ENCODE results near the gene RMI2.

The RMI2 gene

DNA sequence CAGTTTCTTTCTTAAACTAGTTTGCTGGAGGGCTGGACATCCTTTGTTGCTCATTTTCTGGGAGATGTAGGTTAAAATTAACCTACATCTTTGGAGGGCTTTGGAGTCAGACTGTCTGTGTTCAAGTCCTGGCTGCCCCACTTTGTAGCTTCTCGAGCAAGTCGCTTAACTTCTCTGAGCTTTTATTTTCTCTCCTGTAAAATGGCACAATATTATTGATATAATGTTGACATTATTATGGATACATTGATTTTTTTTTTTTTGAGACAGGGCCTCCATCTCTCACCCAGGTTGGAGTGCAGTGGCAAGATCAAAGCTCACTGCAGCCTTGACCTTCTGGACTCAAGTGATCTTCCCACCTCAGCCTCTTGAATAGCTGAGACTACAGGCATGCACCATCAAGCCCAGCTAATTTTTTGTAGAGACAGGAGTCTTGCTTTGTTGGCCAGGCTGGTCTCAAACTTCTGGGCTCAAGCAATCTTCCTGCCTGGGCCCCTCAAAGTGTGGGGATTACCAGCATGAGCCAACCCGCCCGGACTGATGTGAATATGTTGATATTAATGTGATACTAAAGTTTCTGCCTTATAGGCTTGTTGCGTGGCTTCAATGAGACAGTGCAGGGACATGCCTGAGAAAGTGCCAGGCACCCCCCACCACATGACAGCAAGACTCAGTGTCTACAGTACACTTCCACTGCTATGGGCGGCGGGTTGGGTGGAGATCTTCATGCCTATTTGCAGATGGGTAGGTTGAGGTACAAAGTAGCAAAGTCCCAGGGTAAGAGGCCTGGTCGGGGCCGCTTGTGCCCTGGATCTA, 31.6 kb upstream of the RMI2 start:
- intact Hi-C loops (cut with DNase I; ENCODE audit: low total_unique reads), result no loop called here
- Histone ChIP-seq H3K4me1 (peaks cover 0 to 5% (median 0%) of the 10 kb centered on the region in 4 donors), H3K9me3 (no peaks in the 10 kb centered on the region), H3K4me3 (no peak overlapping the region), H3K27me3 (peaks cover 0 to 7% of the 10 kb centered on the region in 2 donors), H3K36me3 (no peaks in the 10 kb centered on the region), H3K27ac (no peak overlapping the region)
- TF ChIP-seq, protein P1, sequence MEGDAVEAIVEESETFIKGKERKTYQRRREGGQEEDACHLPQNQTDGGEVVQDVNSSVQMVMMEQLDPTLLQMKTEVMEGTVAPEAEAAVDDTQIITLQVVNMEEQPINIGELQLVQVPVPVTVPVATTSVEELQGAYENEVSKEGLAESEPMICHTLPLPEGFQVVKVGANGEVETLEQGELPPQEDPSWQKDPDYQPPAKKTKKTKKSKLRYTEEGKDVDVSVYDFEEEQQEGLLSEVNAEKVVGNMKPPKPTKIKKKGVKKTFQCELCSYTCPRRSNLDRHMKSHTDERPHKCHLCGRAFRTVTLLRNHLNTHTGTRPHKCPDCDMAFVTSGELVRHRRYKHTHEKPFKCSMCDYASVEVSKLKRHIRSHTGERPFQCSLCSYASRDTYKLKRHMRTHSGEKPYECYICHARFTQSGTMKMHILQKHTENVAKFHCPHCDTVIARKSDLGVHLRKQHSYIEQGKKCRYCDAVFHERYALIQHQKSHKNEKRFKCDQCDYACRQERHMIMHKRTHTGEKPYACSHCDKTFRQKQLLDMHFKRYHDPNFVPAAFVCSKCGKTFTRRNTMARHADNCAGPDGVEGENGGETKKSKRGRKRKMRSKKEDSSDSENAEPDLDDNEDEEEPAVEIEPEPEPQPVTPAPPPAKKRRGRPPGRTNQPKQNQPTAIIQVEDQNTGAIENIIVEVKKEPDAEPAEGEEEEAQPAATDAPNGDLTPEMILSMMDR (IDR thresholded peaks at IDR 0.05), result no peak
- DNase-seq, result no peak

DNA sequence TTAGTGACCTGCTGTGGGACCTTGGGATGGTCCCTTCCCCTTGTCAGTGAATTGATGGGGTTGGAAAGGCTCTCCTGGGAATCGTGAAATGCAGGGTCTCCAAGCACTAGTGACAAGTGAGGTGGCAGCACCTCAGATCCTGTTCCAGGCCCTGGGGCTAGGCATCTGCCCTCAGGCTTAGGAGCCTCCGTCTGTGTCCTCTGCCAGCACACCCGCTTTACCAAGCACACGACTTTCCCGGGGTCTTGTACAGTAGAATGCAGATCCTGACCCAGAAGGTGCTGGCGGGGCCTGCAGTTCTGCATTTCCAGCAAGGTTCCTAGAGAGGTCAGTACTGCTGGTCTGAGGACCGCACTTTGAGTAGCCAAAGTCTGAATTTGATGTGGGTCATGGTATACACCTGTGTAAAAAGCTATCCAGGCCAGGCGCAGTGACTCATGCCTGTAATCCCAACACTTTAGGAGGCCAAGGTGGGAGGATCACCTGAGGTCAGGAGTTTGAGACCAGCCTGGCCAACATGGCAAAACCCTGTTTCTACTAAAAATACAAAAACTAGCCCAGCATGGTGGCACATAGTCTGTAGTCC, 30.9 kb upstream of the RMI2 start:
- TF ChIP-seq, protein P1 (IDR thresholded peaks at IDR 0.05), result no peak
- intact Hi-C loops (cut with DNase I; ENCODE audit: low total_unique reads), result no loop called here
- no peak overlapping the region for H3K27ac ChIP-seq
- no peaks in the 10 kb centered on the region for H3K36me3 ChIP-seq
- no peaks in the 10 kb centered on the region for H3K9me3 ChIP-seq
- peaks cover 0 to 5% (median 0%) of the 10 kb centered on the region in 4 donors for H3K4me1 ChIP-seq
- DNase-seq, result no peak
- H3K4me3 ChIP-seq, result no peak overlapping the region
- peaks cover 0 to 7% of the 10 kb centered on the region in 2 donors for H3K27me3 ChIP-seq

DNA sequence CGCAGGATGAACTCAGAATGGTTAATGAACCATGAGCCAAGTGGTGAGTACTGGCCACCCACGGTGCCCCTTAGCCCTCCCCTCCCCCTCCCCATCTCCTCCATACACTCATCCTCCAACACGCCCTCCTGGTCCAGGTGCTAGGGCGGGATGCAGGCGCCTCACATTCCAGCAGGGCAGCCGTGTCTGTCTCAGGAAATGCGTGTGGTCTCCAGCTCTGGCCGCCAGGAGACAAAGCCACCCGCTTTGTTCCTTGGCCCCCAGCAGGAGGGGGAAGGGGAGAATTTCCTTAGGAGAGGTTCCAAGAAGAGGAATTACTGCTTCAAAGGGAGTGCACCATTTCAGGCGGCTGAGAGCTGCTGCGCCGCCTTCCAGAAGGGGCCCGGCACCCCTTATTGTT, 29.7 kb upstream of the RMI2 start:
- DNase-seq, result no peak
- TF ChIP-seq, protein P1 (IDR thresholded peaks at IDR 0.05), result no peak

DNA sequence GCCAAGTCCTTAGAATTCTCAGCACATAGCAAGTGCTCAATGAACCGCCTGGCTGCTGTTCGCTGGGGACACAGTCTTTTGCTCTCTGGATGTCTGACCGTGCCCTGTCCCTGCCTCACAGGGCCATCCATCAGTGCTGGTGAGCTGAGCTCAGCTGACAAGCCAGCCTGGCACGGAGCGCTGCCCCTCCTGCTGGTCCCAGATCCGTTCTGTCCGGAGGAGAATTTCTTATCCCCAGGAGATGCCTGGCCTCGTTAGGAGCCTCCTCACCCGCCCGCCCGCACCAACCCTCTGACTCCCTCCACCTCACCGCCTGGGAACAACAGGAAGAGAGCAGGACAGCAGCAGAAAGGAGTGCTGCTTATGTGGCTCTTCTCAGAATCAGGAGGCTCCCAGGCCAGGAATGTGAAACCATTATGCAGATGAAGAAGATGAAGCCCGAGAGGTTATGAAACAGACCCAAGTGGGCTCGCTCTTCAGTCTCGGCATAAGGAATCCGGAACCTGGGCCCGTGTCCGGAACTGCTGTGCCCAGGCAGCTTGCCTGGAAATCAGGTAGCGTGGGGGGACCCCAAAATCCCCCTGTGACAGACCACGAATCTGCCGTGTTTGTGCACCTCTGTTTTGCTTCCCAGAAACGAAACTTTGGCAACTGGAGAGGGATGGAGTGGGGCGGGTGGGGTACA, 28.8 kb upstream of the RMI2 start:
- DNase-seq, result no peak

More for the DNA sequence above, 29.7 kb upstream of the RMI2 start:
- Histone ChIP-seq H3K9me3 (no peaks in the 10 kb centered on the region), H3K36me3 (no peaks in the 10 kb centered on the region), H3K27ac (no peak overlapping the region), H3K4me1 (peaks cover 0 to 5% (median 0%) of the 10 kb centered on the region in 4 donors), H3K4me3 (no peak overlapping the region), H3K27me3 (peaks cover 0 to 7% of the 10 kb centered on the region in 2 donors)
- intact Hi-C loops (cut with DNase I; ENCODE audit: low total_unique reads), result no loop called here

DNA sequence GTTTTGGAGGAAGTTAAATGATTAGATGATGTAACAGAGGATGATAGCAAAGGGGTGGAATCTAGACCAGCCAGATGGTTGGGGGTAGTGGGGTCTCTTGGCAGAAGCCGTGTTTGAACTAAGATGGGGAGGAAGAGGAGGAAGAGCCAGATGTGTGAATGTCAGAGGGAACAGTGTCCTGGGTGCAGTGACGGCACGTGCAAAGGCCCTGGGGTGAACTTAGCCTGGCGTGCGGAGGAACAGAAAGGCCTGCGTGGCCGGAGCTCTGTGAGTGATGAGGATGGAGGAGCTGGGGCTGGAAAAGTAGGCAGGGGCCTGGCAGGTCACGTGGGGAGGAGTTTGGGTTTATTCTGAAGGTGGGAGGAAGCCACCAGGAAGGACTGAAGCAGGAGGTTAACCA, 26.4 kb upstream of the RMI2 start:
- no peak overlapping the region for H3K27ac ChIP-seq
- TF ChIP-seq, protein P1 (IDR thresholded peaks at IDR 0.05), result no peak
- no peaks in the 10 kb centered on the region for H3K9me3 ChIP-seq
- intact Hi-C loops (cut with DNase I; ENCODE audit: low total_unique reads), result no loop called here
- H3K4me3 ChIP-seq, result no peak overlapping the region
- H3K27me3 ChIP-seq, result peaks cover 0 to 7% of the 10 kb centered on the region in 2 donors
- no peaks in the 10 kb centered on the region for H3K36me3 ChIP-seq
- DNase-seq, result no peak
- no peaks in the 10 kb centered on the region for H3K4me1 ChIP-seq

More for the DNA sequence above, 28.8 kb upstream of the RMI2 start:
- TF ChIP-seq, protein P1 (IDR thresholded peaks at IDR 0.05), result no peak
- H3K4me3 ChIP-seq, result no peak overlapping the region
- no peaks in the 10 kb centered on the region for H3K36me3 ChIP-seq
- intact Hi-C loops (cut with DNase I; ENCODE audit: low total_unique reads), result no loop called here
- peaks cover 0 to 5% (median 0%) of the 10 kb centered on the region in 4 donors for H3K4me1 ChIP-seq
- no peak overlapping the region for H3K27ac ChIP-seq
- H3K27me3 ChIP-seq, result peaks cover 0 to 7% of the 10 kb centered on the region in 2 donors
- H3K9me3 ChIP-seq, result no peaks in the 10 kb centered on the region

All from tibial artery (tissue), 4 donors.